GM12873 (cell line): ENCODE results near the gene CCDC34.

Experiments used
- TF ChIP-seq, protein P1 (sequence below): IDR thresholded peaks from 2 replicates; pipeline ENCODE4 v1.5.1; 2012; ENCODE audit warnings: low read depth, mild to moderate bottlenecking, moderate library complexity, low read length, control low read depth; ENCODE audit not compliant: insufficient read depth; ENCODE audit errors: missing control alignments

The CCDC34 gene

DNA sequence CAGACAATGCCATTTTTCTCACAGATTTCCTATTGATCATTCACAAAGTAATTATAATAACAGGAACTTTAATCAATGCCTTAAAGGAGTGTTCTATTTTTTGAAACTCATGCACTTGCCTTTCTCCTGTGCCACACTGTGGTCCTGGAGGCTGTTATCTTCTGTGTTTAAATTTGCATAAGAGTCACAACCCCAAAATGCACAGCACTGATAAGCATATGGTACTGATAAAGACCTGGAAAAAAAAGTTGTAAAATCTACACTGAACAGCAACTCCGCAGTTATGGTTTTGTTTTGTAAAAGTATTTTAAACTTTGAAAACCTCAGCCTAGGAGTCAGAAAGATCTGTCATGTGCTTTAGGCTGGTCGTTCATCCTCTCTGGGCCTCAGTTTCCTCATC, 9.1 kb upstream of the CCDC34 start:
- TF ChIP-seq, protein P1, sequence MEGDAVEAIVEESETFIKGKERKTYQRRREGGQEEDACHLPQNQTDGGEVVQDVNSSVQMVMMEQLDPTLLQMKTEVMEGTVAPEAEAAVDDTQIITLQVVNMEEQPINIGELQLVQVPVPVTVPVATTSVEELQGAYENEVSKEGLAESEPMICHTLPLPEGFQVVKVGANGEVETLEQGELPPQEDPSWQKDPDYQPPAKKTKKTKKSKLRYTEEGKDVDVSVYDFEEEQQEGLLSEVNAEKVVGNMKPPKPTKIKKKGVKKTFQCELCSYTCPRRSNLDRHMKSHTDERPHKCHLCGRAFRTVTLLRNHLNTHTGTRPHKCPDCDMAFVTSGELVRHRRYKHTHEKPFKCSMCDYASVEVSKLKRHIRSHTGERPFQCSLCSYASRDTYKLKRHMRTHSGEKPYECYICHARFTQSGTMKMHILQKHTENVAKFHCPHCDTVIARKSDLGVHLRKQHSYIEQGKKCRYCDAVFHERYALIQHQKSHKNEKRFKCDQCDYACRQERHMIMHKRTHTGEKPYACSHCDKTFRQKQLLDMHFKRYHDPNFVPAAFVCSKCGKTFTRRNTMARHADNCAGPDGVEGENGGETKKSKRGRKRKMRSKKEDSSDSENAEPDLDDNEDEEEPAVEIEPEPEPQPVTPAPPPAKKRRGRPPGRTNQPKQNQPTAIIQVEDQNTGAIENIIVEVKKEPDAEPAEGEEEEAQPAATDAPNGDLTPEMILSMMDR = no peak

DNA sequence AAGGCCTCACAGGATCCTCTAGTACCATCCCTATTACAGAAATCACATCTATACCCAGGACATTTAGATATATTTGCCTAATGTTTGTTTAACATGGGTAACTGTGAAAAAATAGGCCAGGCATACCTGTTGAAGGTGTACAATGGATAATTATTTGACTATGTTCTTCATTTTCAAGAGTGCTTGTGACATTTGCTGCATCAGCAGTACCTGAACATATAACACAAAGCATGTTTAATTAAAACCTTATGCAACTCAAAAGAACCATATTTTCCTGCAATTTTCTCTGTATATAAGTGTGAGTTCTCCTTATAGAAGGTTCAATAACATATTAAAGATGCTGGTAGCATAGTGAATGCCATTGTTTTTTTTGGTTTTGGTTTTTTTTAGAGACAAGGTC, 8.5 kb upstream of the CCDC34 start:
- TF ChIP-seq, protein P1 = no peak

DNA sequence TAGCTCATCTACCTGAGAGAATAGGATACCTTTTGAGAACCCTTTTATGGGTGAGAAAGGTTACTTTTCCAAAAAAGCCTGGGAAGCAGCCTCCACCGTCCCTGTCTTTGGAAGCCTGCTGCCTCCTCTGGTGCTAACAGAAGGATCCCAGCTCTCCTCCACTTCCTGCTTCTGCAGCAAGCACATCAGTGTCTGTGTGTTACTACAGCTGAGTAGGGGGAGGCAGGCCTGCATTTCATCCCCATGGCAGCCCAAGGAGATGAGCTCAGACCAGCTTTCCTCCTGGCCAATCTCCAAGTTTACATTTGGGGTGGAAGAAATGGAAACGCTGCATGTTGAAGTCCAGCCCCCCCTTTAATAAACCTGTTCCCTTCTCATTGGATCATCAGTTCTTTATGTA, 7.4 kb upstream of the CCDC34 start:
- TF ChIP-seq, protein P1 = no peak

DNA sequence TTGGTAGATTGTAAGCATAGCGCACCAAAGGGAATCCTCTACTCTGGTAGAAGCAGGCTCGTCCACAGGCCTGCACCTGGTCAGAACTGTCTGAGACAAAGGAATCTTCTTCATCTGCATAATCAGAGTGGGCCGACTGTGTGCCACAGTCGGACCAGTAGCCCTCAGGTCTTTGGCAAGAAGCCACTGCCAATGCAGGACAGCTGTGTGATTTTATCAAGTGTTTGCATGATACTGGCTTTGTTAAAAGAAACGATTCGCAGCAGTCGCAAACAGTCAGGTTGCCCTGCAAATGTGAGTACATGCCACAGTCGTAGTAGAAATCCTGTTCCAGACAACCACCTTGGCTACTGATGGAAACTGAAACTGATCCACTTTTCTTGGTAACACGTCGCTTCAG, 4.9 kb upstream of the CCDC34 start:
- TF ChIP-seq, protein P1 = no peak

DNA sequence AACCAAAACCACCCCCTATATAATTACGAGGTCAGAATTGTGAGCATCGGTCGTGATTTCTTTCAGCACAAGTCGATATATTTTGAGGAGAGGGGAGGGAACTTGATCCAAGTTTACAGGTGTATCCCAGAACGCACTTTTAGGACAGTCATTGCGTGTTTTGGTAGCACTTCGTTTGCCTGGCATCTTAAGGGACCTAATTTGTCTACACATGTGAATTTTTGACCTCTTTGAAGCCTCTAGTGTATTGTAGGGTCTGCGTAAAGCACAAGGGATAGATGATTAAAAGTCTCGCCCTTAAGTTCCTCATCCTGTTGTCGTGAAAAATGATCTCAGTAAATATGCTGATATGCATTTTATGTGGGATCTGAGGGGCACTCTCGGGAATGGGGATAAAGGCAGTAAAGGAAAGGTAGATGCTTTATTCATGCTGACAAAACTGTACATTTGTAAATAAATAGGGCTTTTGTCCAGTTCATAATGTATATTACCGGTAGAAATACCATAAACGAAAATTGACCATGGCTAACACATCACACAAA, 632 bp upstream of the CCDC34 start:
- TF ChIP-seq, protein P1 = no peak

DNA sequence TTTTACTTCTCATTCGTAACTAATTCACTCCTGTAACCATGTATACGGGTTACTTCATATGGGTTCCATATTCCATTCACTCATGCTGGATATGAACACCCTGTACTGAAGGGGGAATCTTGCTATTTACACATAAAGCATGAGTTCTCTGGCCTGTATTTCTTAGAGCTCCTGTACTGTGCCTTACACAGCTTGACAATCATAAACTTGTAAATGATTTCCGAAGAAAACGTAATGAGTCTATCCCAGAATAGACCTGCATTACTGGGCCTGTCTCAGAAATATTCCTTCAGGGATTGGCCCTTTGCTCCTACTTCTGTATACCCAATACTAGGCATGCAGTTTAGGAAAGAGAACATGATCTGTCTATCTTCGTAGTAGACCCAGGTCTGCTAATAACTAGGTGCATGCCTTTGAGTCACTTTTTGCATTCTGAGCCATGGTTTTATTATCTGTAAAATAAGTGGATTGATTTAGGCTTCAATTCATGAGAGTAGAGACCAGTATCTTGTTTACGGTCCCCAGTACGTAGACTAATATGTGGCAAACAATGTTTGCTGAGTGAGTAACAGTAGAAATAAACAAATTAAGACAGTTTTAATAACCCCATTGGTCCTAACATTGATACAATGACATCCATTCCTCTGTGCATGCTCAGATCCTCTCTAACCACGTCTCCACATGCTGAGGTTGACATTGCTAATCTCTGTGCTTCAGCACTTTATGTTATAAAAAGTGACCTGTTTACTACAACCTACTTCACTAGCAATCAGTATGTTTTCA, 1.2 kb downstream of the CCDC34 start:
- TF ChIP-seq, protein P1 = no peak

DNA sequence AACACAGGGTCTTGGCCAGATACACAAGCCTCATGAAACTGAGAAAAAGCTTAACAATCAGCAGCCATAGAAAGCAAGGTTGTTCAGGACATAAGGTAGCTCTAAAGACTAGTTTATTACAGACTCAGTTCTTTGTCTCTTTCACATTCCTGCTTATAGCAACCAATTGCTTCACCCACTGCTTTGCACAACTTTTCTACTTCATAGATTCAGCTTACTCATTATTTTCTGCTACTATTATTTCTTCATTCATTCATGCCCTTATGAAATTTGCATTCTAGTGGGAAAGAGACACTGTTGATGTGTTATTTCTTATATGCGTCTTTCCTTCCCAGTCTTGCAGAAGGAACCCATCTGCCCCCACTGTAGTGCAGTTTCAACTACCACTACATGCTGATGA, 4.7 kb downstream of the CCDC34 start:
- TF ChIP-seq, protein P1 = no peak
